SK-N-SH treated with all-trans-retinoic acid at 6 μM for 48 hours (cell line): ENCODE data around the gene NFAM1.

ENCODE experiments used
- ATAC-seq: fragments of 200-7000 bp; cut with Tn5 transposase; 3 replicates; pipeline ENCODE4 v1.9.1; 2020; ENCODE audit warnings: mild to moderate bottlenecking, moderate library complexity
- ARNTL ChIP-seq: fragments of 450-650 bp; formaldehyde crosslinking; IDR thresholded peaks from 2 replicates; pipeline ENCODE4 v1.5.0; 2020; ENCODE audit warnings: low read depth, mild to moderate bottlenecking, moderate library complexity, borderline replicate concordance
- BACH2 ChIP-seq: fragments of 250-450 bp; sonication (Bioruptor Pico); IDR thresholded peaks from 2 replicates; pipeline ENCODE4 v1.9.0; 2021; ENCODE audit warnings: mild to moderate bottlenecking, borderline replicate concordance
- CREB5 ChIP-seq: fragments of 250-450 bp; sonication (Bioruptor Pico); IDR thresholded peaks from 2 replicates; pipeline ENCODE4 v1.5.1; 2020; ENCODE audit warnings: low read depth, mild to moderate bottlenecking, moderate library complexity
- CSDC2 ChIP-seq: fragments of 250-450 bp; sonication (Bioruptor Pico); IDR thresholded peaks from 2 replicates; pipeline ENCODE4 v1.5.0; 2020; ENCODE audit warnings: mild to moderate bottlenecking, moderate library complexity
- ESRRG ChIP-seq: fragments of 250-450 bp; sonication (Bioruptor Pico); IDR thresholded peaks from 2 replicates; pipeline ENCODE4 v1.6.1; 2021; ENCODE audit warnings: mild to moderate bottlenecking
- GLIS3 ChIP-seq: fragments of 250-450 bp; sonication (Bioruptor Pico); IDR thresholded peaks from 2 replicates; pipeline ENCODE4 v1.5.0; 2020; ENCODE audit warnings: mild to moderate bottlenecking, moderate library complexity
- ISL1 ChIP-seq: fragments of 250-450 bp; sonication (Bioruptor Pico); IDR thresholded peaks from 2 replicates; pipeline ENCODE4 v2.1.2; 2022; ENCODE audit warnings: mild to moderate bottlenecking, moderate library complexity
- OSR1 ChIP-seq: fragments of 250-450 bp; sonication (Bioruptor Pico); IDR thresholded peaks from 2 replicates; pipeline ENCODE4 v1.8.0; 2022; ENCODE audit warnings: moderate library complexity, mild to moderate bottlenecking, inconsistent platforms
- PPARA ChIP-seq: fragments of 250-450 bp; sonication (Bioruptor Pico); IDR thresholded peaks from 2 replicates; pipeline ENCODE4 v1.5.0; 2020; ENCODE audit warnings: mild to moderate bottlenecking, borderline replicate concordance
- RARB ChIP-seq: fragments of 250-450 bp; sonication (Bioruptor Pico); IDR thresholded peaks from 2 replicates; pipeline ENCODE4 v1.8.0; 2021; ENCODE audit warnings: mild to moderate bottlenecking, moderate library complexity
- SNAI2 ChIP-seq: fragments of 250-450 bp; sonication (Bioruptor Pico); IDR thresholded peaks from 2 replicates; pipeline ENCODE4 v1.5.0; 2020; ENCODE audit warnings: mild to moderate bottlenecking, moderate library complexity
- TCF4 ChIP-seq: fragments of 250-450 bp; sonication (Bioruptor Pico); IDR thresholded peaks from 2 replicates; pipeline ENCODE4 v1.8.0; 2021; ENCODE audit warnings: mild to moderate bottlenecking, moderate library complexity, borderline replicate concordance
- TOX ChIP-seq: fragments of 250-450 bp; sonication (Bioruptor Pico); IDR thresholded peaks from 2 replicates; pipeline ENCODE4 v1.8.0; 2021; ENCODE audit warnings: mild to moderate bottlenecking, moderate library complexity, borderline replicate concordance
- ZC3H10 ChIP-seq: fragments of 250-450 bp; sonication (Bioruptor Pico); IDR thresholded peaks from 2 replicates; pipeline ENCODE4 v1.5.1; 2021; ENCODE audit warnings: mild to moderate bottlenecking, moderate library complexity
- ZFP3 ChIP-seq: fragments of 250-450 bp; sonication (Bioruptor Pico); IDR thresholded peaks from 2 replicates; pipeline ENCODE4 v1.5.0; 2020; ENCODE audit warnings: mild to moderate bottlenecking, moderate library complexity
- ZFP30 ChIP-seq: fragments of 450-650 bp; formaldehyde crosslinking; IDR thresholded peaks from 2 replicates; pipeline ENCODE4 v1.5.0; 2022; ENCODE audit warnings: mild to moderate bottlenecking, moderate library complexity
- ZNF565 ChIP-seq: fragments of 450-650 bp; formaldehyde crosslinking; conservative IDR thresholded peaks from 2 replicates; pipeline ENCODE4 v1.5.0; 2020; ENCODE audit warnings: low read depth, mild to moderate bottlenecking, moderate library complexity
- ZNF70 ChIP-seq: fragments of 450-650 bp; formaldehyde crosslinking; IDR thresholded peaks from 2 replicates; pipeline ENCODE4 v1.5.0; 2020; ENCODE audit warnings: mild to moderate bottlenecking, moderate library complexity
- ZNF8 ChIP-seq: fragments of 450-650 bp; formaldehyde crosslinking; IDR thresholded peaks from 2 replicates; pipeline ENCODE4 v1.5.0; 2020; ENCODE audit warnings: mild to moderate bottlenecking, moderate library complexity
- TF ChIP-seq, protein P1 (sequence below): fragments of 250-450 bp; sonication (Bioruptor Pico); IDR thresholded peaks from 2 replicates; pipeline ENCODE4 v1.8.0; 2020; ENCODE audit warnings: mild to moderate bottlenecking, moderate library complexity, borderline replicate concordance
- TF ChIP-seq, protein P2 (sequence below): fragments of 250-450 bp; sonication (Bioruptor Pico); IDR thresholded peaks from 2 replicates; pipeline ENCODE4 v1.5.1; 2021; ENCODE audit warnings: mild to moderate bottlenecking, moderate library complexity
- TF ChIP-seq, protein P3 (sequence below): fragments of 250-450 bp; sonication (Bioruptor Pico); IDR thresholded peaks from 2 replicates; pipeline ENCODE4 v1.5.0; 2020; ENCODE audit warnings: mild to moderate bottlenecking, moderate library complexity

The NFAM1 gene

GRCh38 chr22:42368379-42369249 is 63.6 kb downstream of the NFAM1 start:
- TF ChIP-seq CSDC2 (CRISPR knock-in tag), result no peak
- no peak for TF ChIP-seq ARNTL
- no peak for TF ChIP-seq ZFP30 (CRISPR knock-in tag)
- no peak for TF ChIP-seq OSR1 (CRISPR knock-in tag)
- no peak for TF ChIP-seq CREB5
- TF ChIP-seq ZFP3 (CRISPR knock-in tag), result no peak
- no peak for TF ChIP-seq TCF4 (CRISPR knock-in tag)
- TF ChIP-seq PPARA (CRISPR knock-in tag), result no peak
- TF ChIP-seq, protein P1, sequence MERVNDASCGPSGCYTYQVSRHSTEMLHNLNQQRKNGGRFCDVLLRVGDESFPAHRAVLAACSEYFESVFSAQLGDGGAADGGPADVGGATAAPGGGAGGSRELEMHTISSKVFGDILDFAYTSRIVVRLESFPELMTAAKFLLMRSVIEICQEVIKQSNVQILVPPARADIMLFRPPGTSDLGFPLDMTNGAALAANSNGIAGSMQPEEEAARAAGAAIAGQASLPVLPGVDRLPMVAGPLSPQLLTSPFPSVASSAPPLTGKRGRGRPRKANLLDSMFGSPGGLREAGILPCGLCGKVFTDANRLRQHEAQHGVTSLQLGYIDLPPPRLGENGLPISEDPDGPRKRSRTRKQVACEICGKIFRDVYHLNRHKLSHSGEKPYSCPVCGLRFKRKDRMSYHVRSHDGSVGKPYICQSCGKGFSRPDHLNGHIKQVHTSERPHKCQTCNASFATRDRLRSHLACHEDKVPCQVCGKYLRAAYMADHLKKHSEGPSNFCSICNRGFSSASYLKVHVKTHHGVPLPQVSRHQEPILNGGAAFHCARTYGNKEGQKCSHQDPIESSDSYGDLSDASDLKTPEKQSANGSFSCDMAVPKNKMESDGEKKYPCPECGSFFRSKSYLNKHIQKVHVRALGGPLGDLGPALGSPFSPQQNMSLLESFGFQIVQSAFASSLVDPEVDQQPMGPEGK (CRISPR knock-in tag), result no peak
- TF ChIP-seq SNAI2 (CRISPR knock-in tag), result no peak
- no peak for TF ChIP-seq ZC3H10
- TF ChIP-seq BACH2, result no peak
- no peak for TF ChIP-seq ZNF565 (CRISPR knock-in tag)
- peak; percentile 11; the same call in 2 of the 3 replicates for ATAC-seq

GRCh38 chr22:42367980-42368378 is 64.2 kb downstream of the NFAM1 start:
- no peak for ATAC-seq
- TF ChIP-seq ISL1 (CRISPR knock-in tag) (no peak), ZFP3 (CRISPR knock-in tag) (no peak), TCF4 (CRISPR knock-in tag) (no peak), TOX (CRISPR knock-in tag) (no peak), ZNF70 (CRISPR knock-in tag) (no peak), GLIS3 (no peak), PPARA (CRISPR knock-in tag) (no peak), ESRRG (no peak), OSR1 (CRISPR knock-in tag) (no peak), BACH2 (no peak), SNAI2 (CRISPR knock-in tag) (no peak), ZNF565 (CRISPR knock-in tag) (no peak), ZNF8 (CRISPR knock-in tag) (no peak), RARB (CRISPR knock-in tag) (no peak), CREB5 (no peak), ZFP30 (CRISPR knock-in tag) (no peak), CSDC2 (CRISPR knock-in tag) (no peak)
- TF ChIP-seq, protein P1 (CRISPR knock-in tag), result no peak
- TF ChIP-seq, protein P2, sequence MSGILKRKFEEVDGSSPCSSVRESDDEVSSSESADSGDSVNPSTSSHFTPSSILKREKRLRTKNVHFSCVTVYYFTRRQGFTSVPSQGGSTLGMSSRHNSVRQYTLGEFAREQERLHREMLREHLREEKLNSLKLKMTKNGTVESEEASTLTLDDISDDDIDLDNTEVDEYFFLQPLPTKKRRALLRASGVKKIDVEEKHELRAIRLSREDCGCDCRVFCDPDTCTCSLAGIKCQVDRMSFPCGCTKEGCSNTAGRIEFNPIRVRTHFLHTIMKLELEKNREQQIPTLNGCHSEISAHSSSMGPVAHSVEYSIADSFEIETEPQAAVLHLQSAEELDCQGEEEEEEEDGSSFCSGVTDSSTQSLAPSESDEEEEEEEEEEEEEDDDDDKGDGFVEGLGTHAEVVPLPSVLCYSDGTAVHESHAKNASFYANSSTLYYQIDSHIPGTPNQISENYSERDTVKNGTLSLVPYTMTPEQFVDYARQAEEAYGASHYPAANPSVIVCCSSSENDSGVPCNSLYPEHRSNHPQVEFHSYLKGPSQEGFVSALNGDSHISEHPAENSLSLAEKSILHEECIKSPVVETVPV (CRISPR knock-in tag), result no peak
- TF ChIP-seq, protein P3, sequence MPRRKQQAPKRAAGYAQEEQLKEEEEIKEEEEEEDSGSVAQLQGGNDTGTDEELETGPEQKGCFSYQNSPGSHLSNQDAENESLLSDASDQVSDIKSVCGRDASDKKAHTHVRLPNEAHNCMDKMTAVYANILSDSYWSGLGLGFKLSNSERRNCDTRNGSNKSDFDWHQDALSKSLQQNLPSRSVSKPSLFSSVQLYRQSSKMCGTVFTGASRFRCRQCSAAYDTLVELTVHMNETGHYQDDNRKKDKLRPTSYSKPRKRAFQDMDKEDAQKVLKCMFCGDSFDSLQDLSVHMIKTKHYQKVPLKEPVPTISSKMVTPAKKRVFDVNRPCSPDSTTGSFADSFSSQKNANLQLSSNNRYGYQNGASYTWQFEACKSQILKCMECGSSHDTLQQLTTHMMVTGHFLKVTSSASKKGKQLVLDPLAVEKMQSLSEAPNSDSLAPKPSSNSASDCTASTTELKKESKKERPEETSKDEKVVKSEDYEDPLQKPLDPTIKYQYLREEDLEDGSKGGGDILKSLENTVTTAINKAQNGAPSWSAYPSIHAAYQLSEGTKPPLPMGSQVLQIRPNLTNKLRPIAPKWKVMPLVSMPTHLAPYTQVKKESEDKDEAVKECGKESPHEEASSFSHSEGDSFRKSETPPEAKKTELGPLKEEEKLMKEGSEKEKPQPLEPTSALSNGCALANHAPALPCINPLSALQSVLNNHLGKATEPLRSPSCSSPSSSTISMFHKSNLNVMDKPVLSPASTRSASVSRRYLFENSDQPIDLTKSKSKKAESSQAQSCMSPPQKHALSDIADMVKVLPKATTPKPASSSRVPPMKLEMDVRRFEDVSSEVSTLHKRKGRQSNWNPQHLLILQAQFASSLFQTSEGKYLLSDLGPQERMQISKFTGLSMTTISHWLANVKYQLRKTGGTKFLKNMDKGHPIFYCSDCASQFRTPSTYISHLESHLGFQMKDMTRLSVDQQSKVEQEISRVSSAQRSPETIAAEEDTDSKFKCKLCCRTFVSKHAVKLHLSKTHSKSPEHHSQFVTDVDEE (CRISPR knock-in tag), result no peak
